COLO668 (cell line): Measurements from ENCODE around the gene RAMAC.
A peak's percentile ranks its signal among the peaks of the same experiment; 100 is the strongest.
"Not testable (repeated sequence)": the region's sequence is repeated elsewhere in the genome, so short reads cannot be mapped to it uniquely, and the experiment has no call there.

ENCODE experiments used
- DNase-seq: peaks from one replicate; lab custom pipeline; 2025; ENCODE audit not compliant: unreplicated experiment; lab: John Stamatoyannopoulos, UW

RAMAC gene

DNA sequence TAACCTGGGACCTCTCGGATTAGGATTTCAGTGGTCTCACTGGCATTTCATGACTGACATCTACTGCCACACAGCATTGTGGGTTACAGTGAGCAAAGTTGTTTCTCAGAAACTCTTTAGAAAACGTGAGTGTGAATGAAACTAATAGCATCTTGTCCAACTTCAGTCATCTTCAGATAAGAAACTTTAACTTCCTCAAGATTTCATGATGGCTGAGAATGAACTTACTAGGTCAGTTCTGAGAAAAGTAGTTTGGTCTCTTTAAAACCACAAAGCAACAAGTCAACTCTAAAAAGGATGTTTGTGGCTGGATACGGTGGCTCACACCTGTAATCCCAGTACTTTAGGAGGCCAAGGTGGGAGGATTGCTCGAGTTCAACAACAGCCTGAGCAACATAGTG is 19.3 kb upstream of the RAMAC start:
- no peak for DNase-seq

DNA sequence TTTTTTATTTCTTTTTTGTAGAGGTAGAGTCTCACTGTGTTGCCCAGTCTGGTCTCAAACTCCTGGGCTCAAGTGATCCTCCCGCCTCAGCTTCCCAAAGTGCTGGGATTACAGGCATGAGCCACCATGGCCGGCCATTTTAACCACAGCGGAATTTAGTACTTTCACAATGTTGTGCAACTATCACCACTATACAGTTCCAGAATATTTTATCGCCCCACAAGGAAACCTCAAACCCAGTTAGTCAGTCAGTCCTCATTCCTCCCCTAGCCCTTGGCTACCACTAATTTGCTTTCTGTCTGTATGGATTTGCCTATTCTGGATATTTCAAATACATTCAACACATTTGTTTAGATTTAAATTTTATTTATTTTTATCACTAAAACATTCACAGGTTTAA is 17.9 kb upstream of the RAMAC start:
- no peak for DNase-seq

GRCh38 chr15:82969353-82969752 is 16.7 kb upstream of the RAMAC start:
- DNase-seq, result no peak

- no peak for DNase-seq
These were observed 15.8 kb upstream of the RAMAC start for GRCh38 chr15:82970078-82970686.

DNA sequence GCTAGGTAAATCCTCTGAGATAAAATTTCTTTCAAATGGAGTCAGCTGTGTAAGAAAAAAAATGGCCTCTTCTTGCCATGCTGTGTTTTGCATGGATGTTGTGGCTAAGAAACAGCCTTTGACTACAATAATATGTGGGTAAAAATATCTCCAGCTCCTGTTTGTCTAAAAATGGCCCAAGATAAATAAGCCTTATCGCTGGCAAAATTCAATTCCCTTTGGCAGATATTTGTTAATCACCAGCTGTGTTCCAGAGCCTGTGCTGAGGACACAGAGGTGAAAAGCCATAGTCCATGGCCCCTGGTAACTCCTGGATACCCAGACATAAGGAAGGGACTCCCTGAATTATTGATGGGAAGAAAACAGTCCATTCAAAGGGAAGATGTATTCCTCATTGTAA is 15.3 kb upstream of the RAMAC start:
- DNase-seq, result no peak

DNA sequence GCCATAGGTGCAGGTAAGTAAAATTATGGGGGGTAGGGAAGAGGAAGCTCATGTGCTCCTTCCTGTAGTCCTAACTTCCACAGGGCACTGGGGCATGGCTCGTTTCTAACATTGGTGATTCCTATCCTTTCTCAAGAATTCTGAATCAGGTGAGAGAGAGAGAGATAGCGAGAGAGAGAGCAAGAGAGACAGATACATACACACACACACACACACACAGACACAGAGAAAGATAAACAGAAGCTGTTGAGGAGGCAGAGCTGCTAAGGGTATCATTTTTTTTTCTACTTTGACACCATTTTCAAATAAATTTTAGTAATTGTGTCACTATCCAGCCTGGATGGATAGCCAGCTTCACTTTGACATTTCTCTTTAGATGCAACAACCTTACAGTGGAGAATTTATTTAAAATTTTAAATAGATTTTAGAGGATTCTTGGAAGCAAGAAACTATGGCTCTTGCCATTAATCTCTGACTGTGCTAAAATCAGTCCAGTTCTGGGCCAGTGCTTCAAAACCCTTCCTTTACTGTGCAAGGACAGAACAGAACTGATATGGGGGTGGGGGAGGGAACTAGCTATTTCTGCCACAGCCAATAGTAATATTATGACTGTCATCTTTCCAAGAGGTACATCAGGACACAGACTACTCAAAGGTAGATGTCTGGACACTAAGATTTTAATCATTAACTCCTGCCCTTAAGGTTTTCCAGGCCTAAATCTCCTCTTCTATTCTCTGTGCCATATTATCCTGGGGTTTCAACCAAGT is 14.6 kb upstream of the RAMAC start:
- DNase-seq, result no peak

- DNase-seq, result no peak
These were observed 13.0 kb upstream of the RAMAC start for GRCh38 chr15:82972990-82973389.

DNA sequence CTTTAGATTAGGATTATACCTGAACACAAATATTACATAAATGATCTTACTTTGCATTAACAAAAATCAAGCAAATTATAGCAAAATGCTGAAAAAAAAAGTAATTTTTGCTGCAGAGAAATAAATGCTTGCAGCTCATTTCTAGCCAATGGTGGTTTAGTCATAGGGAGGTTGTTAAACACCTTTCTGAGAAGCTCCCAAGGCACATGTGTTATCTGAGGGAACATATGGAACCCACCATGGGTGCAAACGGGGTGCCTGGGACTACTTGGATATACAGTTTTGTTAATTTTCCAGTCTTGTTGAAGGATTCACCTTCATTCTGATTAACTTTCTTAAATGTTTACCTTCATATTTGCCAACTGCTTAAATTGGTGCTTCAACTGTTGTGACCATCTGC is 8.9 kb upstream of the RAMAC start:
- DNase-seq, result no peak

DNA sequence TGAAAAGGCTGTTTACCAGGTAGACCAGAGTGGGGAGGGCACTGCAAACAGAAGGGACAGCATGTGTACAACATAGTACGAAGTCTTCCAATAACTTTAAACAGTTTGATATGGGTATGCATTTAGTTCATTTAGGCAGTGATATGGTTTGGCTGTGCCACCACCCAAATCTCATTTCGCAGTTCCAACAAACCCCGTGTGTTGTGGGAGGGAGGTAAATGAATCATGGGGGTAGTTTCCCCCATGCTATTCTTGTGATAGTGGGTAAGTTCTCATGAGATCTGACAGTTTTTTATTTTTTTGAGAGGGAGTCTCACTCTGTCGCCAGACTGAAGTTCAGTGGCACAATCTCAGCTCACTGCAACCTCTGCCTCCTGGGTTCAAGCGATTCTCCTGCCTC is 7.6 kb upstream of the RAMAC start:
- DNase-seq, result no peak

GRCh38 chr15:82979726-82980125 is 6.3 kb upstream of the RAMAC start:
- no peak for DNase-seq

GRCh38 chr15:82980981-82981380 is 5.0 kb upstream of the RAMAC start:
- DNase-seq, result no peak

DNA sequence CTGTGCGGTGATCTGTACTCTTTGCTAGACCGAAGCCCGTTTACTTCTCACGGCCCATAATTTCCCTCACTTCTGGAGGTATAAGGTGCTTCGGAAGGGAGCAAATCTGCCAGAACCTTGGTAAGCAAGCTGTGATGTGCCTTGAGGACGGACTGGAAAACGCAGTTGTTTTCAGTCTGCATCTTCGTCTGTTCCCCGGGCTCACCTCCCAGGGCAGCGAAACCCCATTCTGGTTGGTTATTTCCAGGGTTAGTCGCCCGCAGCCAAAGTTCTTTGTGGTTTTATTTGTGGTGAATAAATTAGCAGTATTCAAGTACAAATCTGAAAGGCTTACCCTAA is 401 bp downstream of the RAMAC start:
- DNase-seq, result peak; percentile 28

DNA sequence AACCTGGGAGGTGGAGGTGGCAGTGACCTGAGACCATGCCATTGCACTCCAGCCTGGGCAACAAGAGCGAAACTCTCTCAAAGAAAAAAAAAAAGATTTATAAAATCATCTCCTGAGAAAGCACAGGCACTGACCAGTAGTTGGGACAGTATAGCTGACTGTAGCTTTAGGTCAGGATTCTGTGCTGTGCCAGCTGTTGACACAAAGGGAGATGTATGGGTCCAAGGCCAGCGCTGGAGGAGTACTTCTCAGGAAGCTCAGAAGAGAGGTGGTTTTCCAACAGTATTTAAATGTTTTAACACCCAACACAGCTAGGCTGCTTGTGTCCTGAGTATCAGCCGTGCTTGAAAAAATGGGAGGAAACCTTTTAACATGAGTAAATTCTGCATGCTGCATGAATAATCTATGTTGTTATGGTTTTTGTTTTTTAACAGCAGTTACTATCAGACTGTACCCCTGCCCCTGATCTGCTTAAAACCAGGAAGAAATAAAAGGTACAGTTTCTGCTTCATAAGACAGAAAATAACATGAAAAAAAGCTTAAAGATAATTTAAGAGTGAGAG is 6.5 kb downstream of the RAMAC start:
- no peak for DNase-seq

- no peak for DNase-seq
These were observed 7.1 kb downstream of the RAMAC start for GRCh38 chr15:82993144-82993543.

DNA sequence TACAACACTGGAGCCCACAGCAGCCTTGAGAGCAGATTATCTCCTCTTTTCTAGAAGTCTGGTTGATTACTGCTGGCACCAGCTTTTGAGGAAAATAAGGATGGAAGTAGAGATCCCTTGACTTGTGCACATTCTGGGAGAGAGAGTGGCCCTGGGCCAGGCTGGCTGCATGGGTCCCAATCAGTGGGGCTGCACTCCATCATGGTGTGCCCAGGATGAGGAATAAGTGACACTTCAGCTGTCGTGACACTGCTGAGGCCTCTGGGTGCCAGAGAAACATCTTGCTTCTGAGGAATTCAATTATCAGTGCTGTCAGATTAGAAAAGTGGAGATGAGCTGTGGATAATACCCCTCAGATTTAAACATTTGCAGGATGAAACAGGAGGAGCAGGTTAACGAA is 9.1 kb downstream of the RAMAC start:
- no peak for DNase-seq

- DNase-seq, result no peak
These were observed 9.9 kb downstream of the RAMAC start for GRCh38 chr15:82995938-82996337.

DNA sequence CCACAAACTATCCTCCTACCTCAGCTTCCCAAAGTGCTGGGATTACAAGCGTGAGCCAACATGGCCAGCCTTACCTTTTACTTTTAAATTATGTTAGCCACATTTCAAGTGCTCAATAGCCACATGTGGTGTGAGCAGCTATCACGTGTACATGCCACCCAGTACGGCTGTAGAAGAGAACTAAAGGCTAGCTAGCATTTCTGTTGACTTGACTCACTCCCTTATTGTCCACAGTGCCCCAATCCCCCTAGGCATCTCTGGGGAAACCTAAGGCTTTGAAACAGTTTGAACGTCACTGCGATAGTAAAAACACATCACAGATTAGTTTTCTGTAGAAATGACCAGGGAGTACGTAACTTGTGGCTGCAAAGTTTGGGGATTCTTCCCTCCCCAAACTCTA is 13.4 kb downstream of the RAMAC start:
- DNase-seq, result no peak

DNA sequence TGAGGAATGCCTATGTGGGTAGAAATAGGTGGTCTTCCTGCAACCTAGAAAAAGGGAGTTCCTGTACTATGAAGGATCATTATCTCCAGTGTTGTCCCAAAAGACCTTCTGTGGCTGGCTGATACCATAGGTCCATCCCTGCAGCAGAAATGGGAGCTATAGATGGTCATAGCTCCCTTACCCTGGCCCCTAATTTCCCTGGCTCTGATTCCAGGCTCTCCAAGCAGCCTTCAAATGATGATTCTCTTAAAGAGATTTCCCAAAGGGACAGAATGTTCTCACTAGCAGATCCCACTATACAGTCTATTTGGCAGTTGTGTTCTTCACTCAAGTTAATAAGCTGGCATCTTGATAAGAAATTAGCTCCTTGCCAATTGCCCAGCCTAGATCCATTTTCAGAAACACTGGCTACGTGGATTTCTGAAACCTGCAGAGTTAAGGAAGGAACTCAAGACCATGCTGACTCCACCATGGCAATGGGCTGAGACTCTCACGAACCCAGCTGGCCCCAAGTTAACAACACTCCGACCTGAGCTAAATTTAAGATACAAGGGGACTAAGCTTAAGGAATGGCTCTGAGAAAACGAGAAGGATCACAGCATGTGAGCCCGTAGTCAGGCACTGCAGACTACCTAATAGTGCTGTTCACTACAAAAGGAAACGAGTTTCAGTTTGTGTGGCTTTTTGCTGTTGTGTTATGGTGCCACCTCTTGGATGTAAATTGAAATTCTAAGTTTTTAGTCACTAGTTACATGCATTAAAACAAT is 14.1 kb downstream of the RAMAC start:
- no peak for DNase-seq

DNA sequence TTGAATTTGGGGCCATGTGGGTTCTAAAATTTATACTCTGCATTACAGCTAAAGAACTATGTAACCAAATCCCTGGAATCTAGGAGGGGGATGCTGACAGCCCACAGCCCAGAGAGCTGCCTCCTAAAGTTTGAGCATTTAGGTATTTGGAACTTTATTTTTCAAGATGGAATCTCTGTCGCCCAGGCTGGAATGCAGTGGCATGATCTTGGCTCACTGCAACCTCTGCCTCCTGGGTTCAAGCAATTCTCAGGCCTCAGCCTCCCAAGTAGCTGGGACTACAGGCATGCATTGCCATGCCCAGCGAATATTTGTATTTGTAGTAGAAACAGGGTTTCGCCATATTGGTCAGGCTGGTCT is 14.6 kb downstream of the RAMAC start:
- not testable (repeated sequence) for DNase-seq

DNA sequence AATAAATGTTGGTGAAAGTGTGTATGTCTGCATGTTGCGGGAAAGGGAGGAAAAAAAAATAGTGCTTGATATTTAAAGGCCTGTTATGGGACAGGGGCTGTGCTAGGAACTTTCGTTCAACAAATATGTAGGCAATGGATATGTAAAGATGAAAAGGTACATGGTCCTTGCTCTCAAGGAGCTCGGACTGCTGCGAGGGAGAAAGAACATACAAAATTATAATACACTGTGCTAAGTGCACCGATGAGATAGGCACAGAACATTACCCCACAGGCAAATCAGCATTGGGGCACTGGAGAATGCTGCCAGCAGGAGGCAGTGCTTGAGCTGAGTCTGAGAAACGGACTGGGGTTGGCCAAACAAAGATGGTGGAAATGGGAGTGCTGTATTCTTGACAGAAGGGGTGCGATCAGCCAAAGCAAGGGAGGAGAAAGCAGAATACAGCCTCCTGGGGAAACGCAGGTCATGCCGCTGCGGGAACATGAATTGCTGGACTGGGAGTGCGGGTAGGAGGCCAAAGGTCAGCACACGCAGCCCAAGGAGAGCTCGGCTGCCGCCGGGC is 24.8 kb downstream of the RAMAC start:
- peak; percentile 67 for DNase-seq

- peak; percentile 95 for DNase-seq
These were observed 25.5 kb downstream of the RAMAC start, which contains the start of gene C15orf40 for GRCh38 chr15:83011271-83012075. TSS of gene C15orf40 (minus strand) at chr15:83011639. CDS start at chr15:83011607, 32 bp downstream.
